ENCODE data around the gene COL6A6. TPM values are rescaled to one million over a fixed set of nuclear protein-coding genes. Genes with fewer than 3 reads are reported as not detected.

Gene COL6A6, protein sequence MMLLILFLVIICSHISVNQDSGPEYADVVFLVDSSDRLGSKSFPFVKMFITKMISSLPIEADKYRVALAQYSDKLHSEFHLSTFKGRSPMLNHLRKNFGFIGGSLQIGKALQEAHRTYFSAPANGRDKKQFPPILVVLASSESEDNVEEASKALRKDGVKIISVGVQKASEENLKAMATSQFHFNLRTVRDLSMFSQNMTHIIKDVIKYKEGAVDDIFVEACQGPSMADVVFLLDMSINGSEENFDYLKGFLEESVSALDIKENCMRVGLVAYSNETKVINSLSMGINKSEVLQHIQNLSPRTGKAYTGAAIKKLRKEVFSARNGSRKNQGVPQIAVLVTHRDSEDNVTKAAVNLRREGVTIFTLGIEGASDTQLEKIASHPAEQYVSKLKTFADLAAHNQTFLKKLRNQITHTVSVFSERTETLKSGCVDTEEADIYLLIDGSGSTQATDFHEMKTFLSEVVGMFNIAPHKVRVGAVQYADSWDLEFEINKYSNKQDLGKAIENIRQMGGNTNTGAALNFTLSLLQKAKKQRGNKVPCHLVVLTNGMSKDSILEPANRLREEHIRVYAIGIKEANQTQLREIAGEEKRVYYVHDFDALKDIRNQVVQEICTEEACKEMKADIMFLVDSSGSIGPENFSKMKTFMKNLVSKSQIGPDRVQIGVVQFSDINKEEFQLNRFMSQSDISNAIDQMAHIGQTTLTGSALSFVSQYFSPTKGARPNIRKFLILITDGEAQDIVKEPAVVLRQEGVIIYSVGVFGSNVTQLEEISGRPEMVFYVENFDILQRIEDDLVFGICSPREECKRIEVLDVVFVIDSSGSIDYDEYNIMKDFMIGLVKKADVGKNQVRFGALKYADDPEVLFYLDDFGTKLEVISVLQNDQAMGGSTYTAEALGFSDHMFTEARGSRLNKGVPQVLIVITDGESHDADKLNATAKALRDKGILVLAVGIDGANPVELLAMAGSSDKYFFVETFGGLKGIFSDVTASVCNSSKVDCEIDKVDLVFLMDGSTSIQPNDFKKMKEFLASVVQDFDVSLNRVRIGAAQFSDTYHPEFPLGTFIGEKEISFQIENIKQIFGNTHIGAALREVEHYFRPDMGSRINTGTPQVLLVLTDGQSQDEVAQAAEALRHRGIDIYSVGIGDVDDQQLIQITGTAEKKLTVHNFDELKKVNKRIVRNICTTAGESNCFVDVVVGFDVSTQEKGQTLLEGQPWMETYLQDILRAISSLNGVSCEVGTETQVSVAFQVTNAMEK (N-terminal part only)
- total RNA-seq: under 0.01 TPM

DNA sequence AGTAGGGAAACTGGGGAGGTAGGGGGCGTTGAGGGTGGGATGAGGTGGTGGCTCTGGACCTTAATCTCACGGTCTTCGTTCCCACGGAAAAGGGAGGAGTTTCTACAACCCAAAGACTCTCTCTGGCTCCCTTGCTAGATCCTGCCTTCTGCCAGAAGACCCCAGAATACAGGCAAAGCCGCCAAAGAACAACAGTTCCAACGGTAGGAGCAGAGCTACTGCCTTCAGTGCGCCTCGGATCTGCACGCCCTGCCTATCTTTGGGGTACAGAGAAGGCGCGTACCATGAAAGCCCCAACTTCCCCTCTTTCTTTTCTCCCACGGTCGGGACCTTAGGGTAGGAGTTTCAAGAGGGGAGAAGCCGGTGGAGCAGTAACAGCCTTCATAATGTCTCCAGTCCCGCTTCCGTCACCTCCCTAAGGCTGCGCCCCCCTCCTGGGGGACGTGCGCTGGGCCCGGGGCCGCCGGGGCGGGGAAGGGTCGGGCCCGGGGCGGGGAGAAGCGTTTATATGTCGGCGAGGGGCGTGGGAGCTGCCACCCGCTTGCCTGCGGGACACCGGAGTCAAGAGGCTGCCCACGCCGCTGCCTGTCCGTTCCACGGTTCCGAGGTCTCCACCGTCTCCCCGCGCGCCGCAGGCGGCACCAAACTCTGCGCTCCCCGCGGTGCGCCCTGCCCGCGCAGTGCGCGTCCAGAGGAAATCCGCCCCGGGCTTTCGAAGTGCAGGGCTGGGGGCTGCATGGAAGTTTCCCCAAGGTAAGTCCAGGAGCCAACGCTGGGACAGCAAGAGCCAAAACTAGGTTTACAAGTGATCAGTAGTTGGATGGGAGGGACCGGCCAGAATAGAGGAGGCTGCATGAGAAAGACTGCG, at the start of gene COL6A6:
COL6A6 (plus strand) TSS at position 533 of the 868 bp plus-strand sequence. CDS start 43,188 bp downstream, outside the sequence.

Other genes starting within 250 kb of the COL6A6 start
- not detected for gene COL6A5, start 171.5 kb upstream of the COL6A6 start, total RNA-seq
- 36.0 TPM for gene PIK3R4, start 229.7 kb downstream of the COL6A6 start, total RNA-seq